SU-DHL-6 (cell line): ENCODE measurements around the gene S100A5.

ENCODE experiments used
- H2AFZ ChIP-seq: fragments of 200-600 bp; sonication (generic); 2 replicates; pipeline ENCODE4 v1.6.1; 2014; ENCODE audit warnings: low read depth, mild to moderate bottlenecking, moderate library complexity, mixed read lengths, antibody characterized with exemption, low read length; ENCODE audit not compliant: severe bottlenecking
- H3F3A ChIP-seq: fragments of 200-600 bp; shearing (Covaris generic); 2 replicates; pipeline ENCODE4 v1.6.0; 2016; ENCODE audit warnings: antibody characterized with exemption, mild to moderate bottlenecking; ENCODE audit not compliant: insufficient read depth
- H3K27ac ChIP-seq: fragments of 200-600 bp; sonication (generic); 2 replicates; pipeline ENCODE4 v1.5.1; 2016; ENCODE audit warnings: low read depth, mild to moderate bottlenecking, low read length, moderate library complexity, mixed read lengths
- H3K27me3 ChIP-seq: fragments of 200-600 bp; sonication (generic), shearing (Covaris generic); 2 replicates; pipeline ENCODE4 v1.6.0; 2014; ENCODE audit warnings: mild to moderate bottlenecking, low read length
- H3K36me3 ChIP-seq: fragments of 200-600 bp; sonication (generic); 2 replicates; pipeline ENCODE4 v1.6.1; 2014; ENCODE audit warnings: mild to moderate bottlenecking, low read length, mixed read lengths
- H3K4me2 ChIP-seq: fragments of 300-600, 200-600 bp; shearing (Covaris generic), sonication (generic); 2 replicates; pipeline ENCODE4 v1.6.0; 2014; ENCODE audit warnings: low read length, low read depth, mild to moderate bottlenecking; ENCODE audit not compliant: poor library complexity, severe bottlenecking
- H3K4me3 ChIP-seq: fragments of 200-600 bp; sonication (generic); 2 replicates; pipeline ENCODE4 v1.5.1; 2014; ENCODE audit warnings: antibody characterized with exemption, low read length, mild to moderate bottlenecking, mixed read lengths; ENCODE audit not compliant: insufficient read depth, poor library complexity, severe bottlenecking
- H3K79me2 ChIP-seq: fragments of 200-600 bp; sonication (generic); 2 replicates; pipeline ENCODE4 v1.6.1; 2014; ENCODE audit warnings: mild to moderate bottlenecking, low read length, moderate library complexity; ENCODE audit not compliant: insufficient read depth
- H3K9ac ChIP-seq: fragments of 200-600 bp; sonication (generic); 2 replicates; pipeline ENCODE4 v1.7.0; 2014; ENCODE audit warnings: mild to moderate bottlenecking, low read length
- H3K9me2 ChIP-seq: fragments of 200-600 bp; sonication (generic); replicated peaks from 2 replicates; pipeline ENCODE4 v1.6.1; 2014; ENCODE audit warnings: low read length; ENCODE audit not compliant: insufficient read depth
- H3K9me3 ChIP-seq: fragments of 200-600 bp; sonication (generic); 2 replicates; pipeline ENCODE4 v1.6.1; 2014; ENCODE audit warnings: low read length, mixed read lengths; ENCODE audit not compliant: insufficient read depth
- H4K20me1 ChIP-seq: fragments of 200-600 bp; sonication (generic); 2 replicates; pipeline ENCODE4 v1.6.1; 2014; ENCODE audit warnings: low read depth, mild to moderate bottlenecking, antibody characterized with exemption, low read length, moderate library complexity, mixed read lengths
- EZH2phosphoT487 ChIP-seq: fragments of 200-600 bp; sonication (generic), shearing (Covaris generic); conservative IDR thresholded peaks from 2 replicates; pipeline ENCODE4 v1.6.1; 2018; ENCODE audit warnings: mild to moderate bottlenecking, antibody characterized with exemption, low read length, moderate library complexity, mixed read lengths
- TF ChIP-seq, protein P1 (sequence below): fragments of 200-600 bp; sonication (generic); IDR thresholded peaks from one replicate; pipeline ENCODE4 v1.5.1; 2017; ENCODE audit warnings: antibody characterized with exemption, mild to moderate bottlenecking, low read length, moderate library complexity; ENCODE audit not compliant: insufficient read depth, poor library complexity, severe bottlenecking

S100A5 gene

GRCh38 chr1:153532181-153532580 lies 8.6 kb downstream of the S100A5 start:
- H3F3A ChIP-seq, result no peaks in the 10 kb centered on the region
- H2AFZ ChIP-seq, result no peak overlapping the region
- no peaks in the 10 kb centered on the region for H3K9me3 ChIP-seq
- no peaks in the 10 kb centered on the region for H3K36me3 ChIP-seq
- H3K79me2 ChIP-seq, result no peaks in the 10 kb centered on the region
- no peak for TF ChIP-seq EZH2phosphoT487
- TF ChIP-seq, protein P1, sequence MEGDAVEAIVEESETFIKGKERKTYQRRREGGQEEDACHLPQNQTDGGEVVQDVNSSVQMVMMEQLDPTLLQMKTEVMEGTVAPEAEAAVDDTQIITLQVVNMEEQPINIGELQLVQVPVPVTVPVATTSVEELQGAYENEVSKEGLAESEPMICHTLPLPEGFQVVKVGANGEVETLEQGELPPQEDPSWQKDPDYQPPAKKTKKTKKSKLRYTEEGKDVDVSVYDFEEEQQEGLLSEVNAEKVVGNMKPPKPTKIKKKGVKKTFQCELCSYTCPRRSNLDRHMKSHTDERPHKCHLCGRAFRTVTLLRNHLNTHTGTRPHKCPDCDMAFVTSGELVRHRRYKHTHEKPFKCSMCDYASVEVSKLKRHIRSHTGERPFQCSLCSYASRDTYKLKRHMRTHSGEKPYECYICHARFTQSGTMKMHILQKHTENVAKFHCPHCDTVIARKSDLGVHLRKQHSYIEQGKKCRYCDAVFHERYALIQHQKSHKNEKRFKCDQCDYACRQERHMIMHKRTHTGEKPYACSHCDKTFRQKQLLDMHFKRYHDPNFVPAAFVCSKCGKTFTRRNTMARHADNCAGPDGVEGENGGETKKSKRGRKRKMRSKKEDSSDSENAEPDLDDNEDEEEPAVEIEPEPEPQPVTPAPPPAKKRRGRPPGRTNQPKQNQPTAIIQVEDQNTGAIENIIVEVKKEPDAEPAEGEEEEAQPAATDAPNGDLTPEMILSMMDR, result no peak
- H3K9me2 ChIP-seq, result no peaks in the 10 kb centered on the region
- H3K27ac ChIP-seq, result no peak overlapping the region
- H3K9ac ChIP-seq, result no peak overlapping the region
- no peaks in the 10 kb centered on the region for H4K20me1 ChIP-seq
- H3K4me3 ChIP-seq, result no peak overlapping the region
- H3K27me3 ChIP-seq, result no peaks in the 10 kb centered on the region
- no peak overlapping the region for H3K4me2 ChIP-seq

DNA sequence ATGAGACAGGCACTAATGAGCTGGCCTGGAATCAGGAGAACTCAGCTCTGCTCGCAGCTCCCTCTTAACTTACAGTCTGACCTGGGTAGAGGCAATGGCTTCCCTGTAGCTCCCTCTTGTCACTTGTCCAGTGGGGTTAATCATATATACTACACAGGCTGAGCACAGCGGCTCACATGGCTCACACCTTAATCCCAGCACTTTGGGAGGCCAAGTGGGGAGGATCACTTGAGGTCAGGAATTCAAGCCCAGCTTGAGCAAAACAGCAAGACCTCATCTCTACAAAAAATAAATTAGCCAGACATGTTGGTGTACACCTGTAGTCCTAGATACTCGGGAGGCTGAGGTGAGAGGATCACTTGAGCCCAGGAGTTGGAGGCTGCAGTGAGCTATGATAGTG lies 9.1 kb downstream of the S100A5 start:
- no peak overlapping the region for H3K4me2 ChIP-seq

DNA sequence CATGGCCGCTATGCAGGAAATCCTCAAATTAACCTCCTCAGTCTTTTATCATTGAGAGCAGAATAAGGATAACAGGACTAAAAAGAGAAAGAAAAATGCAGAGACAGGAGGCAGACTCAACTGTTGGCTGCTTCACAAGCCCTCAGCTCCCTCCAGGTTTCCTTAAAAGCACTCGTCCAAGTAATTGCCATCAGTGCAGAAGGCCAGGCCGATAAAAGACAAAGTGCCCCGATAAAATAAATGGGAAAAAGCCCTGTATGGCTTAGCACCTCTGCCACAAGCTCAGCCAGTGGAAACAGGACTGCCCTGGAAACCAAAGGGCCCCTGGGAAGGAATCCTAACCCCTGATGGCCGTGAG lies 13.1 kb downstream of the S100A5 start:
- Histone ChIP-seq H4K20me1 (no peaks in the 10 kb centered on the region), H3K36me3 (no peaks in the 10 kb centered on the region), H3K9me3 (no peaks in the 10 kb centered on the region), H3F3A (no peaks in the 10 kb centered on the region), H3K4me3 (no peak overlapping the region), H3K4me2 (no peak overlapping the region), H3K27me3 (no peaks in the 10 kb centered on the region), H2AFZ (no peak overlapping the region), H3K9ac (no peak overlapping the region), H3K9me2 (no peaks in the 10 kb centered on the region), H3K27ac (no peak overlapping the region), H3K79me2 (no peaks in the 10 kb centered on the region)
- TF ChIP-seq, protein P1, result no peak
- TF ChIP-seq EZH2phosphoT487, result no peak

More for the DNA sequence above, 9.1 kb downstream of the S100A5 start:
- no peaks in the 10 kb centered on the region for H3F3A ChIP-seq
- no peaks in the 10 kb centered on the region for H4K20me1 ChIP-seq
- H3K4me3 ChIP-seq, result no peak overlapping the region
- H3K9ac ChIP-seq, result no peak overlapping the region
- no peaks in the 10 kb centered on the region for H3K79me2 ChIP-seq
- H2AFZ ChIP-seq, result no peak overlapping the region
- H3K9me3 ChIP-seq, result no peaks in the 10 kb centered on the region
- no peaks in the 10 kb centered on the region for H3K27me3 ChIP-seq
- no peak overlapping the region for H3K27ac ChIP-seq
- no peaks in the 10 kb centered on the region for H3K9me2 ChIP-seq
- H3K36me3 ChIP-seq, result no peaks in the 10 kb centered on the region
- no peak for TF ChIP-seq EZH2phosphoT487
- TF ChIP-seq, protein P1, result no peak
